Bronchial epithelial cell (primary cell): ENCODE data around the gene TEX2. TPM values are rescaled to one million over a fixed set of nuclear protein-coding genes. Genes with fewer than 3 reads are reported as not detected.
"Not testable (repeated sequence)": the region's sequence is repeated elsewhere in the genome, so short reads cannot be mapped to it uniquely, and the experiment has no call there.

Source experiments
- DNase-seq: peaks from one replicate; pipeline ENCODE4 v3.0.0-alpha.2; 2010; ENCODE audit warnings: low read depth
- FAIRE-seq: peaks from 2 replicates; lab custom pipeline; 2011; peaks lifted over from hg19 to GRCh38; lab: Jason Lieb, UNC
- H3K27me3 ChIP-seq: 2 replicates; pipeline ENCODE4 v1.5.1; 2011; ENCODE audit warnings: low read length; ENCODE audit not compliant: control insufficient read depth, insufficient read depth
- H3K36me3 ChIP-seq: 2 replicates; pipeline ENCODE4 v1.5.1; 2011; ENCODE audit warnings: low read length; ENCODE audit not compliant: control insufficient read depth, insufficient read depth
- H3K4me3 ChIP-seq: 2 replicates; pipeline ENCODE4 v1.5.1; 2011; ENCODE audit warnings: mild to moderate bottlenecking, low read depth, low read length, control low read depth
- CTCF ChIP-seq: IDR thresholded peaks from 2 replicates; pipeline ENCODE4 v1.5.1; 2011; ENCODE audit warnings: mild to moderate bottlenecking, moderate library complexity, low read length, control low read depth, inconsistent platforms; ENCODE audit not compliant: insufficient read depth, severe bottlenecking
- total RNA-seq: library from RNA; depleted of rRNA; stranded (reverse); fragments of >200 nt; gene quantifications from 2 replicates; pipeline ENCODE4 v1.2.1, GENCODE V29; 2014

TEX2 gene
- total RNA-seq, 1 donor from 2014 or later, result 14.7 TPM

- Histone ChIP-seq H3K36me3 (peaks cover 3% of the 10 kb centered on the region), H3K27me3 (no peaks in the 10 kb centered on the region), H3K4me3 (no peak overlapping the region)
- no peak for TF ChIP-seq CTCF
- FAIRE-seq, result no peak
- no peak for DNase-seq
These were observed 82.7 kb downstream of the TEX2 start for GRCh38 chr17:64180089-64181073.

GRCh38 chr17:64179024-64179423 is 84.0 kb downstream of the TEX2 start:
- H3K36me3 ChIP-seq, H3K4me3 ChIP-seq, FAIRE-seq, H3K27me3 ChIP-seq, DNase-seq: not testable (repeated sequence)

GRCh38 chr17:64178011-64178825 is 84.8 kb downstream of the TEX2 start:
- peaks cover 3% of the 10 kb centered on the region for H3K36me3 ChIP-seq
- TF ChIP-seq CTCF, result no peak
- H3K4me3 ChIP-seq, result no peak overlapping the region
- FAIRE-seq (no peak), DNase-seq (no peak)
- H3K27me3 ChIP-seq, result no peaks in the 10 kb centered on the region

- FAIRE-seq, result no peak
- Histone ChIP-seq H3K36me3 (peaks cover 3% of the 10 kb centered on the region), H3K27me3 (no peaks in the 10 kb centered on the region), H3K4me3 (no peak overlapping the region)
- no peak for TF ChIP-seq CTCF
- no peak for DNase-seq
These were observed 85.6 kb downstream of the TEX2 start for GRCh38 chr17:64177311-64178010.

- TF ChIP-seq CTCF, result no peak
- DNase-seq (no peak), FAIRE-seq (no peak)
- no peak overlapping the region for H3K4me3 ChIP-seq
- peaks cover 3% of the 10 kb centered on the region for H3K36me3 ChIP-seq
- no peaks in the 10 kb centered on the region for H3K27me3 ChIP-seq
These were observed 86.5 kb downstream of the TEX2 start for GRCh38 chr17:64176556-64176955.
